Liver (tissue), 3 donors: ENCODE measurements around the gene SPATA2L.

Source experiments
- ATF3 ChIP-seq: IDR thresholded peaks from 2 replicates; pipeline ENCODE4 v1.6.1; 2016; ENCODE audit warnings: antibody characterized with exemption
- CTCF ChIP-seq: fragments of 150-350 bp; IDR thresholded peaks from 2 replicates; pipeline ENCODE4 v1.5.1; 2017; ENCODE audit warnings: improper control_type of control experiment, low read depth, low read length; ENCODE audit not compliant: missing input control
- FOXA2 ChIP-seq: IDR thresholded peaks from 2 replicates; pipeline ENCODE4 v1.6.1; 2016; ENCODE audit warnings: antibody characterized with exemption
- GABPA ChIP-seq, 2 donors: IDR thresholded peaks in 1 of 2; conservative IDR thresholded peaks in 1 of 2; 2 replicates each; pipeline ENCODE4 v1.6.1; 2016; ENCODE audit warnings: antibody characterized with exemption in 2 of 2, mild to moderate bottlenecking in 1 of 2, moderate library complexity in 1 of 2
- JUND ChIP-seq, 2 donors: IDR thresholded peaks; 2 replicates each; pipeline ENCODE4 v1.6.1; 2016; ENCODE audit warnings: antibody characterized with exemption in 2 of 2
- MAX ChIP-seq: IDR thresholded peaks from 2 replicates; pipeline ENCODE4 v1.6.1; 2016; ENCODE audit warnings: antibody characterized with exemption
- NR2F2 ChIP-seq: IDR thresholded peaks from 2 replicates; pipeline ENCODE4 v1.6.1; 2016; ENCODE audit warnings: antibody characterized with exemption
- RAD21 ChIP-seq, 2 donors: IDR thresholded peaks; 2 replicates each; pipeline ENCODE4 v1.6.1; 2016; ENCODE audit warnings: antibody characterized with exemption in 2 of 2, mild to moderate bottlenecking in 2 of 2
- SP1 ChIP-seq: IDR thresholded peaks from 2 replicates; pipeline ENCODE4 v1.6.1; 2018; ENCODE audit warnings: antibody characterized with exemption, mild to moderate bottlenecking
- YY1 ChIP-seq: IDR thresholded peaks from 2 replicates; pipeline ENCODE4 v1.6.1; 2016; ENCODE audit warnings: antibody characterized with exemption, mild to moderate bottlenecking
- donor health status: healthy.
- donor health status: healthy.

GRCh38 chr16:89706518-89707260 is 5.2 kb upstream of the SPATA2L start:
- TF ChIP-seq SP1 (no peak), CTCF (no peak), RAD21 (IDR thresholded peaks at IDR 0.05) (no peak), JUND (IDR thresholded peaks at IDR 0.05) (no peak), FOXA2 (no peak), NR2F2 (no peak), MAX (no peak), ATF3 (no peak), YY1 (no peak), GABPA (IDR thresholded peaks at IDR 0.05 in 1 of 2, conservative IDR thresholded peaks at IDR 0.05 in 1 of 2) (no peak)
